ENCODE measurements around the gene DAND5.

Gene DAND5

DNA sequence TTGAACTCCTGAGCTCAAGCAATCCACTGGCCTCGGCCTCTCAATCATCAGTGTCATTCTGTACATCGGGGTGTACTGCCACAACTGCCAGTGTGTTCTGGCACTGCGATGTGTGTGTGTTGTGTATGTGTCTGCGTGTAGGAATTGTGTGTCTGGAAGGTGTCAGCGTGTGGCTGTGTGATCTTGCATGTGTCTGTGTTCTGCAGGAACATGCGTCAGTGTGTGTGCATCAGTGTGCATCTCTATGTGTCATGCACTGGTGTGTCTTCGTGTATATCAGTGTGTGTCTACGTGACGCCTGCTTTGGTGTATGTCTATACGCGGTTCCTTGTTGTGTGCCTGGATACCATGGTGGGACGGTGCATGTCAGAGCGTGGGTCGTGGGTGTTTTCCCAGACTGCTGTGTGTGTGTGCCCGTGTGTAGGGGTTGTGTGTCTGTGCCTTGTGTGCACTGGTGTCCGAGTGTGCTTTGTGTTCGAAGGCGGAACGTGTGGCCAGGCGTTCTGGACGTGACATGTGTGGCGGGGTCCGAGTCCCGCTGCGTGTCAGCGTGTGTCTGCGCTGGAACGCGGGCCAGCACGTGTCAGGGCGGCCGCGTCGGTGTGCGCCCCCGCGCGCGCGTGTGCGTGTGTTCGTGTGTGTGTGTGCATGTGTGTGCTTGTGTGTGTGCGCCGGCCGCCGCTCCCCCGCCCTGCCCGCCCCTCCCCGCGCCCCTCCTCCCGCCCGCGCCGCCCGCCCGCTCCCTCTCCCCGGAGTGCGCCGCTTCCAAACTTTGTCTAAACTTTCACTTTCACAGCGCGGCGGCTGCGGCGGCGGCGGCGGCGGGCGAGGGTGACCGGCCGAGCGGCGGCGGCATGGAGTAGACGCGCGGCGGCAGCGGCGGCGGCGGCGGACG is 25.6 kb downstream of the DAND5 start, which contains the start of gene NFIX:
NFIX (plus strand) TSS at position 775 of the 895 bp plus-strand sequence. CDS start 363 bp downstream, outside the sequence.
- peak; percentile 44 for DNase-seq

DNA sequence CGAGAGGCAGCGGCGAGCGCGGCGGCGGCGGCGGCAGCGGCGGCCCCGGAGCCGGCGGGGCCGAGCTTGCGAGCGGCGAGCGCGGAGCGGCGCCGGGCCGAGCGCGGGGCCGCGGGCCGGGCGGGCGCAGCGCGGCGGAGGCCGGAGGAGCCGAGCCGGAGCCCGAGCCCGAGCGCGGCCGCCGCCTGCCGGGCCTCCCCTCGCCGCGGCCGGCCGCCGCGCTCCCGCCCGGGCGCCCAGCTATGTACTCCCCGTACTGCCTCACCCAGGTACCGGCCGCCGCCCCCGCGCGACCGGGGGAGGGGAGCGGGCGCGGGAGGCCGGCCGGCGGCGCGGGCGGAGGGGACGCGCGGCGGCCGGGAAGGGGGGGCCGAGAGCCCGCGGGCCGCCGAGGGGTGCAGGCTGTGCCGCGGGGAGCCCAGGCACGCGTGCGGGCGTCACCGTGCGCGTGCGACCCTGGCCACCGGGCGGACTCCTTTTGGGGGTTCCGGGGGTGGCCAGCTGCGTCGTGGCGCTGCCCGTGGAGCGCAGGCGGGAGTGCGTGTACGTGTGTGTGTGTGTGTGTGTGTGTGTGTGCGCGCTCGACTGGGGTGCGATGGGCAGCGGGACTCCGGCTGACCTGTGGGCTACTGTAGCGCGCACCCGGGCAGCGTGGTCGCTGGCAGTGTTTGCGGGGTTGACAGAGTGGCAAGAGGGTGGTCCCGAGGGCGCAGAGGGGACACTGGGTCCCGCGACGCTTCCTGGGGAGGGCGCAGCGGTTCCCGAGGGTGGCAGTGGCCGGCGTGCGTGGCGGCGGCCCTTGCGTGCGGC is 26.4 kb downstream of the DAND5 start:
- no peak for DNase-seq

DNA sequence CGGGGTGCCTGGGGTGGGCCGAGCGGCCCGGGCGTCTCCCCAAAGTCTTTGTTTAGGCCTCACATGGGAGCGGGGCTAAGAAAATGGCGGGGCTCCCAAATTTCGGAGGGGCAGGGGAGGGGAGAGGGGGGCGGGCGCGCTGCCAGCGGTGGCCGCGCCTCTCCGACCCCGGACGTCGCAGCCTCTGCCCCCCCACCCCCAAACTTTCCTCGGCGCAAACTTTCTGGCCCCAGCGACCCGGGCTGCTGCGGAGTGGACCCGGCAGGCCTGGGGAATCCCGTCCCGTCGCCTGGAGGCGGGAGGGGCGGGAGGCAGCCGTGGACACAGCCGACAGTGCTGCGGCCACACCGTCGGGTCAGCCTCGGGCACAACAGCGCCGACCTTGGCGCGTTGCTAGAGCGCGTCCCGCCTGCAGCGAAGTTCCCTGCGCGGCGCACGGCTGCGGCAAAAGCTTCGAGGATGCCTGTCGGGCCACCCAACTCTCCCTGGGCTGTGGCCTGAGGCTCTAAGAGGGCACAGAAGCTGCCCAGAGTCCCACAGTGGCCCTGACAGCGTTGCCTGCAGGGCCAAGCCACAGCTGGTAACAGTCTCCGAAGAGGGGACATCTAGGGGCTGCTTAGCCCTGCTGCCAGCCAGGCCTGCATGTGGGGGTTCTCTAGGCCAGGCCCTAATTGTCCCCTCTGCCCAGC is 27.2 kb downstream of the DAND5 start:
- DNase-seq, result no peak

DNA sequence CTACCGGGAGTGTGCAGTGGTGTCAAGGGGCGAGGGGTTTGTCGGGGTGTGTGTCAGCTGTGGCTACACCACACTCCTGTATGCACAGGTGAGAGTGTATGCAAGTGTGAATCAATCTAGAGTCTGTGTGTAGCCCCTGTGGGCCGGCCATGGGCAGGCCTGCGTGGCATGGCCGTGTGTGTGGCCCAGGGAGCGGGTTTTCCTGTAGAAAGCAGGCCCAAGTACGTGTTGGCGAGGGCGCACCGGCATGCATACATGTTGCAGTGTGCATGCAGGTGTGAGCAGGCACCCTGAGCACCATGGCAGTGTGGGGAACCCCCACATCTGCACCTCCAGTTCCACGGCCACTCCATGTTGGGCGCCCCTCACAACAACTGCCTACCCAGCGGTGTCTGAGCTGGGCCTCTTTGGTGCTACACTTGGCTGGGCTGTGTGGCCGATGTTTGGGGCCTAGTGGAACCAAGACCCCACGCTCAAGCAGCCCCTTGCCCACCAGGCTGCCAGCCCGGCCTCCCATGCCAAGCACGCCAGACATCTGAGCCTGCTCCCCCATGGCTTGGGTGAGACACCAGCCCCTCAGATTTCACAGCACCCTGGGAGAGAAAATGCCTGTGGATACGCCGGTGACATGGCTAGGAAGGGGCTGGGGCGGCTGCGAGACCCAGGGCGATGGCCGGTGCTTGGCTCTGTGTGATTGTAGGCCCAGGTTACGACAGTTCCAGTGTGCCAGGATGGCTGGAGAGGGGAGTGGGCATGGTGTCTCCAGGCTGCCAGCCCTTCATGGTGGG is 28.0 kb downstream of the DAND5 start:
- DNase-seq, result no peak

DNA sequence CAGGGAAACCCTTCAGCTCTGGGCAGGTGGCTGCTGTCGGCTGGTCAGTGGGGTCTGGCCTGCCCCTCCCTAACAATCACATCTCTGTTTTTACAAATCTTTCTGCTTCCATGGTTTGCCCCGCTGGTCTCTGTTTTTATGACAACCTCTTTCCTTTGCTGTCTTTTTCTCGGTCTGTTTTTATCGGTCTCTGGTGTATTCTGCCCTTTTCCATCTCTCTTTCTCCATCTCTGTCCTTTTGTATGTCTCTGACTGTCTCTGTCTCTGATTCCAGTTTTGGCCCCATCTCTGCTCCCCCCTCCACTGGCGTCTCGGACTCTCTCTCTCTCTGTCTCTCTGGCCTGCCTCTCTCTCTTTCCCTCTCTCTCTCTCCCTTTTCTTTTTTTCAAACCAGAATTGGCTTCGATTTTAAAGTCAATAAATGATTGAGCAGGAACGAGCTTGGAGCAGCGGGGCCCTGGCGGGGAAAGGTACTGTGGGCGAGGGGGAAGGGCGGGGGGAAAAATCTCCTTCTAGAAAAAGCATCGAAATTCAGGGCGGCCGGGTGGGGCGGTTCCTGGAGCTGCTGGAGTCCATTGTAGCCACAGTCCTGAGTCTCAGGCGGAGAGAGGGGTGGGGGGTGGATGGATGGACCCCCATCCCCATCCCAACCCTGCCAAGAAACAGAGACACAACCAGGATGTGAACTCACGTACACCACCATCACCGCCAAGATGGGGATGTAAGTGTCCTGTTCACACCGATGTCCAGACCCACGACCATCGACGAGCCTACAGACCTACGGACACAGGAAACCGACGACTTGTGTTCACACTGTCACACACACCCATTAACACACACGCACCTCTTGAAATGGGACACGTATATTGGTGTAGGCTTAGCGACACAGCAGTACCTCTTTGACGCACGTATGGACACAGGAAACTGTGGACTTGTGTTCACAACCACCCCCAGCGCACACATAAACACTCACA is 28.9 kb downstream of the DAND5 start:
- no peak for DNase-seq

DNA sequence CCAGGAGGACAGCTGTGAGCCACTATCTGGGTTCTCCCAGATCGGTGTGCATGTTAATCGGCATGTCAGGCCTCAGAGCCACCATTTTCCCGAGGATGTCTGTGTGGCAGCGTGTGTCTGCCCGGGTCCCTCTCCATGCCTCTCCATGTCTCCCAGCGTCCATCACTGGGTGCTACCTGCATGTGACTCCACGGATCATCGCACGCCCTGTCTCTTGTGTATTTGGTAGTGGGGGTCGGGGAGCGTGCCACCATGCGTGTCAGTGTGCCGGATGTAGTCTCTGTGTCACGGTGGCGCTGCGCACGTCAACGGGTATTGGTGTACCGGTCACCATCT is 31.8 kb downstream of the DAND5 start:
- no peak for DNase-seq

DNA sequence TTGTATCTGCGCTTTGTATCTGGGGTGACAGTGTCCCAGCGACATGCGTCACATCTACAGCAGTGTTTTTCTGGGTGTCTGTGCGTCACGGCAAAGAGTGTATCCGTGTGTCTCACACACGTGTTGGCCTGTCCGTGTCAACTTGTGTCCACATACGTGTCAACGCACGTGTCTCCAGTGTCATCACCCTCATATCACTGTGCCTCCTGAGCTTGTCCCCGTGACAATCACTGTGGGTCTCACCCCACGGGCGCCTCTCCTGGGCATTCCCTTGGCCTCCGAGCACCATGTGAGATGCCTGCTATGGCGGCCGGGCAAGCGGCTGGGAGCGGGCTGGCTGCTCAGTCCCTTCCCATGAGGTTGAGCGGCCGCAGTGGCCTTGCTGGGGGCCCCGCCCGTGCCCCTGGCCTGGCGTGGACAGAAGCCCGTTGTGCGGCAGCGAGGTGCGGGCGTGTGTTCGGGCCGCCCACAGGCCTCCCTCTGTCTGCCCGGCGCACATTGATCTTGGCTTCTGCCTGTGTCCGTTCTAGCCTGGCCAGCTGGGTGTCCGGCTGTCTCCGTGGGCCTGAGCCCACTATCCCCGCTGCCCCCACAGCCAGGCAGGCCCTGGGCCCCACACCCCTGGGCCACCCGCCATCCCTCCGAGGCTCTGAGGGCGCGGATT is 32.3 kb downstream of the DAND5 start:
- no peak for DNase-seq

DNA sequence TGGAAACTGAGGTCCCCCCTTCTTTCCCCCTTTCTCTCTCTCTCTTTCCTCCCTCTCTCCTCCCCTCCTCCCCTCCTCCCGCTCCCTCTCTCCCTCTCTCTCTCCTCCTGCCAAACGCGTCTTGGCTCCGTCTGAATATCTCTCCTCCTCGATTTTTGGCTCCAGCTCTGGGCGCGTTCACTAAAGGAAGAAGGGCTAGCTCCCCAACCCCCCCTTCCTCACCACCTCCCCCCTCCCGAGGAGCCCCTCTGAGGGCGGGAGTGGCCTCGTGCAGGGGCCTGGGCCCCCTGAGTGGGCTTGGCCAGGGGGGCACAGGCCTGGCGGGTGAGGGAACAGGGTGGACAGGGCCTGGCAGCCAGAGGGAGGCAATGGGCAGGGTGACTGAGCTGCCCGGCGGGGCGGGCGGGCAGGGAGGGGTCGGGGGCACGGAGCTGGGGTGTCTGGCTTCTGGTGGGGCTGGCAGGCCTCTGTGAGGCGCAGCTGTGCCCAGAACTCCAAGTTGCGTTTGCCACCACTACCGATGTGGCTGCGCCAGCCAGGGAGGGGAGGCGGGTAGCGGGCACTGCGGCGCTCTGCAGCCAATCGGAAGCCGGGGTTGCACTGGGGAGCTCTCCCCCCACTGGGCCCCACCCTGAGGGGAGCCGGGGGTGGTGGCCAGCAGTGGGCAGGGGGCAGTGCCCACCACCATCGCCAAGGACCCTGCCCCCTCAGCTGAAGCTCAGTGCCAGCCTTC is 33.0 kb downstream of the DAND5 start:
- DNase-seq, result no peak

DNA sequence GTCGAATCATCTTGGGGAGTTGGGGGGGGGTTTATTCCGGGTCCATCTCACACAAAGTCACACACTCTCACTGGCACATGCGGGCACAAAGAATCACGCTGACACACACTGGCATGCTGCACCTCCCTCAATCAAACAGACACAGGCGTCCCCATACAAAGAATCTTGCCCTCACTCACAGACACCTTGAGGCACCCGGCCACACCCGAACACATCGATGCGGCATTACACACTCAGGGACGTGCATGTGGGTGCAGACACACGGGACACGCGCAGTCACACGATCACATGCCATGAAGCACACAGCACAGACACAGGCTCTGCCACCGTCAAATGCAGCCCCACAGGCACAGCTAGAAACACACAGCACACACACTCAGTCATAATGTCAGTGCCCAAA is 33.7 kb downstream of the DAND5 start:
- no peak for DNase-seq

DNA sequence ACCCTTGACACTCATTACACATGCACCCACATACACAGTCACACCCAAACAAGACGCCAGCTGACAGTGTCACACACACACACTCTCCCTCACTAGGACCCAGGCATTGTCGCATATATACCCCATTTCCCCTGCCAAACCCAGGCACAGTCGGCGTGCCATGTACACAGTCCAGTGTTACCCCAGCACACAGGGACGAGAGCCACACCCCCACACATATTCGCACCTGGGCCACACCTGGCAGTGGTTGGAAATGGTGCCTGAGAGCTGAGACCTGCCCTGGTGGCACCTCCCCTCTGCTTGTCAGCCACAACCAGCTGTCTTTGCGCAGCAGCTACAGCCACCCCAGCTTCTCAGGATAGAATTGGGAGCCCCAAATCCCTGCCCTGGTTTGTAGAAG is 34.9 kb downstream of the DAND5 start:
- no peak for DNase-seq

DNA sequence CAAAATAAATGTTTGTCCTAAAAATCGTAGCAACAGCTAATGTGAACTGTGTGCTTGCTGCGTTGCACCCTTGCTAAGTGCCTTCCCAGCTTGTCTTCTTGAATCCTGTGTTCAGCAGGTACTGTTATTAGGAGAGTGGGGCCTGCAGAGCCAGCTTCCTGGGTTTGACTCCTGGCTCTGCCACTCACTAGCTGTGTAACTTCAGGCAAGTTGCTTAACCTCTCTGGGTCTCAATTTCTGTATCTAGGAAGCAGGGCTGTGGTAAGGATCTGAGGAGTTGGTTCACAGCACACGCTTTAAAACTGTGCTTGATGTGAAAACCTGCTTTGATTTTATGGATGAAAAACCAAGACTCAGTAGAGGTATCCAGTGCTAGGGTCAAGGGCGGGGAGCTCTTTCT is 35.9 kb downstream of the DAND5 start:
- no peak for DNase-seq

DNA sequence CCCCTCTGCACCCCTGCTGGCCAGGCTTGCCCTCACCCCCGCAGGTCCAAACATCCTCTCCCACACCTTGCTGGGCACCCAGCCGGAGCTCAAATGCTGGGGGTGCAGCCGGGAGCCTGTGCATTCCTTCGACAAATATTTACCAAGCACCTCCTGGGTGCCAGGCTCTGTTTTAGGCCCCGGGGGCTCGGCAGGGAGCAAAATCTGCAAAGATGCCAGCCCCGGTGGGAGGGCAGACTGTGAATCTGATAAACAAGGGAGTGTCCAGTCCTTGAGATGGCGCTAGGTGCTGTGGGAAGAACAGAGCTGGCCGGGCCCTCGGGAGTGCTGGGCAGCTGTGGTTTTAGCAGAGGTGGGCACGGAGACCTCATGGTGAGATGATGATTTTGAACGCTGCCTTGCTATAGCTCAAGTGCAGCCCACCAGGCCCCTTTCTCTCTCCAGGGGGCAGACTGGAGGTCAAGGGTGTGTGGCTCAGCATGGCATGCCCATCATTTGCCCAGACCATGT is 36.5 kb downstream of the DAND5 start:
- no peak for DNase-seq

DNA sequence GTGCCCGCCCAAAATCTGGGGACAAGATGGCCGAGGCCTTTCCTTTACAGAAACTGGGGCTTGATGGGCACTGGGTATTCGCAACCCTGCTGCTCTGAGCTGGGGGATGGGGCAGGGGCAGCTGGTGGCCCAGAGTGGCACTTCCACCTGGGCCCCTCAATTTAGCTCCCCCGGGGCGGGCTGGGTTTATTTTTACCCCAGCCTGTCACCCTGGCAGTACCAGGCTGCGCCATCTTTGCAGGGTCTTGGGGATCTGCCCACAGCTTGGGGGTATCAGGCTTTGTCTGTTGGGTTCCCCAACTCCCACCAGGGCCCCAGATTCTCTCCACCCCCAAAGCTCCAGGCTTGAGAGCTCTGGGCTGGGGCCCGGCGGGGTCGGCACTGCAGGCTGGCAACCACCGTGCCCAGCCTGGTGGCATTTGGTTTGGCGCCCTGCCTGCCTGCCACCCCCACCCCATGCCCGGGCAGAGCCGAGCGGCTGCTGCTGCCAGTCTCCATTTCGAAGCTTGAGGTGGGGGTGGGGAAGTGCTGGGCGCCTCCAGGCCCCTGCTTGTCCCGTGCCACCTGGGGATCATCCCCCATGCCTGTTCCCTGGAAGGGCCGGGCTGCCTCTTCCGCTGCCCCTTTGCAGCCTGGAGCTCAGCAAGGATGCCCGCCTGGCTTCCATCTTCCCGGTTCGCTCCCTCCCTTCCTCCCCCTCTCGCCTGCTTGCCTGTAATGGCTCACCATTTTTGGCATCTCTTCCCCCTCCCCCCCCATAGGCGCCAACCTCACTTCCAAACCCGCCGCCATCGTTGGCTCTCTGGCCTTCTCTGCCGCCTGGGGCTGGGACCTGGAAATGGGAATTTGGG is 37.3 kb downstream of the DAND5 start:
- no peak for DNase-seq

DNA sequence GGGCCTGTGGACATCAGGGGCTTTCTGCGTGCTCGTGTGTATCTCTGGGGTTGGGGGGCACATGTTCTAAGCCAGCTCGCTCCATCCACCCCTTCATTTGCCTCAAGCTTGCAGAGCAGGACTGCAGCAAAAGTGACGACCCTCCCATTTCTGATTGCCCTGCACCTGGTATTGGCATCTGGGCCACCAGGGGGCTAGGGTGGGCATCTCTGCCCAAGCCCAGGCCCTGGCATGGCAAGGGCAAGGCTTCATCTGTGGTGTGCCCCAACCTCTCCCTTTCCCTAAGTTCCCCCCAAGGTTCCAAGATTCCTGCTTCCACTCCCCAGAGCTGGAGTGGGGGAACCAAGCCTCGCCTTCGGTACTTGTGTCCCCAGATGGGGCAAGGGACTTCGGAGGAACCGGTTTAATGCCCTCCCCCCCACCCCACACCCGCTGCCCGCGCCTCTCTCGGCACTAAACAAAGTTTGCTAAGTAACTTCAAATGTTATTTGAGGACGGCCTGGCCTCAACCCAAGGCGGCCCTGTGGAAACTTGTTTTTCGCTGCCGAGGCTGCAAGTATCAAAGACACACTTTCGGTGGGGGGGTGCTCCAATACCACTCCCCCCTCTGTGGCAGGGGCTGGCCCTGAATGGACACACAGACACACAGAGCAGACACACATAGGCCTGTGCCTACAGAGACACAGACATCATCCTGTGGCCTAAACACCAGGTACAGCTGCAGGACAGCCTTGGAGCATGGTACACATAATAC is 38.1 kb downstream of the DAND5 start:
- no peak for DNase-seq

DNA sequence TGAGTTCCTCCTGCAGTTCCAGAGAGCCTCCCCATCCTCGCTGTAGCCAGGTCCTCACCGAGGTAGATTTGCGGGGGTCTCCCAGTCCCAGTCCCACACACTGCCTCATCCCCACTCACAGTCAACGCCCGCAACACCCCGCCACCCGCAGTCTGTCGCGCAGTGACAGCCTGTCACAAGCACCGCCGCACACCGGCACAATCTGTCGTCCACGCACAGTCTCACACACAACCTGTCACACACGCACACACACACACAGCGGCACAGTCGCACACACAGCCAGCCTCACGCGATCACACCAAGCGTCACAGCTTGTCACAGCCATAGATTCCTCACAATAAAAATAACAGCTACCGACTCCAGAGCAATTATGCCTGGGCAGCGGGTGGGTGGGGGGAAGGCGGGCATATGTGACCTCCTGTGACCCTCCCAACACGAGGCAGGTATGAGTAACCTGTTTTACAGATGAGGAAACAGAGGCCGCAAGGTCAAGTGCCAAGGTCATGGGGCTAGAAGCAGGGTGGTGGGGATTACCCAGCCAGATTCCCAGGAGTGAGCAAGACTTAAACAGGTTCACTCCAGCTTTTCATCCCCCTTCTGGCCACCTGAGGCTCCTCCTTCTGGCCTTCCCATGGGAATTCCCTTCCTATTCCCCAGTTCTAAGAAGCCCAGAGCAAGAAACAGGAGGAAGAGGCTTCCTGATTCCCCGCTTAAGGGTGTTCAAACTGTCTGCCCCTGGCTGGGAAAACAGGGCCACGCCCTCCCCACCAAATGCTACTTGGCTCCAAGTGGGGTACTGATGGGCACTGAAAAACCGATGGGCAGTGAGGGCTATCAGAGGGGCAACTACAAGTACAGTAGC is 39.8 kb downstream of the DAND5 start:
- DNase-seq, result no peak

DNA sequence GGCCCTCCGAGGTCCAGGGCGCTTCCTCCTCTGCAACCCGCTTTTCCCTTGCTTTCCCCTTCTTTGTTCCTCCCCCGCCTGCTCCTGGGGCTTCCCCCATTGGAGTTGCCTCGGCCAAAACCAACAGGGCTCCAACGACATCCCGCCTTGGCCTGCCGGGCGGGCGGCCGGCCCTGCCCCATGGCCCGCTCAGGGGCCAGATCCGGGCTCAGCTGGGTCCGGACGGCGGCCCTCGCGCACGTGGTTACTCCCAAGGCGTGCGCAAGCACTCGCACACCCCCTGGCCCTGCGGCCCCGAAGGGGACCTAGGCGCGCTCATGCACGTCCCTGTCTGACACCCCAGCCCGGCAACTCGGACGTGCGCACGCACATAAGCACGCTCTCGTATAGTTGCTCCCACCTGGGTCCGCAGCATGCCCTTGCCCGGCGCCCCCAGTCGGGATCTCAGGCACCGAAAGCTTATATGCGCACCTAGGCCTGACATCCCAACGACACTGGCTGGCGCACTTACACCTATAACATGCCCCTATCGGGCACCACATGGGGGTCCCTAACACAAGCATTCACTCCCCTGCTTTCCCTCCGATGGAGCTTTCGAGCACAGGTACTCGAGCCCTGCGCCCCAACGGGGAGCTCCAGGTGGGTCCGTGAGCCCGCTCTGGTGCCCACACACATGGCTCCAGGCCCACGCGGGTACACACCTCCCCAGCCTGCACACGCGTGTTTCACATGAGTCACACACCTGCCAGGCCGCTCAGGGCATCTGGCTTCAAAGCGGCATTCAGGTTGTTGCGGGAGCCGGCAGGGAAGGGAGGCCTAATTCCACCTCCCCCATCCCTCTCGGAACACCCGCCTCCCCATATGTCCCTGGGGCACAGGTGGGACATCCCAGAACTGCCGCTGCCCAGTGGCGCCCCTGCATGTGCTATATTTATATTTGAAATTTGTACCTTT is 40.9 kb downstream of the DAND5 start:
- no peak for DNase-seq
